ENCODE measurements around the gene APOA4. TPM values are rescaled to one million over a fixed set of nuclear protein-coding genes. Genes with fewer than 3 reads are reported as not detected.
A peak's percentile ranks its signal among the peaks of the same experiment; 100 is the strongest.

APOA4 gene
- total and polyA plus RNA-seq, 2 of the 13 experiments (the other 11 are each of a cell fraction or from before 2014, with no cell fraction given), result 3.8 to 7.2 TPM

GRCh38 chr11:116772443-116773202, 50.5 kb downstream of the APOA4 start, which contains the start of gene BUD13 (continued):
- TF ChIP-seq ZNF782 (CRISPR knock-in tag; IDR thresholded peaks at IDR 0.05; ENCODE audit: borderline replicate concordance) (0 out of 2 replicates have a peak, but pooled peaks have one; percentile 80), MTA3 (CRISPR knock-in tag; IDR thresholded peaks at IDR 0.05) (no peak), TBX2 (CRISPR knock-in tag; IDR thresholded peaks at IDR 0.05; ENCODE audit: borderline replicate concordance) (peak; percentile 96), ZNF264 (CRISPR knock-in tag; IDR thresholded peaks at IDR 0.05) (peak; percentile 78; the same call in 1 of the 2 replicates), HCFC1 (IDR thresholded peaks at IDR 0.05; ENCODE audit: low read depth, low read length) (peak; percentile 63), ZNF556 (CRISPR knock-in tag; IDR thresholded peaks at IDR 0.05; ENCODE audit: borderline replicate concordance) (peak; percentile 84; the same call in 1 of the 2 replicates), ZSCAN20 (CRISPR knock-in tag; IDR thresholded peaks at IDR 0.05; ENCODE audit: borderline replicate concordance) (no peak; the same call in 1 of the 2 replicates), ZBTB39 (CRISPR knock-in tag; IDR thresholded peaks at IDR 0.05) (0 out of 2 replicates have a peak, but pooled peaks have one; percentile 28), HDAC2 (CRISPR knock-in tag; IDR thresholded peaks at IDR 0.05) (peak; percentile 79; the same call in 1 of the 2 replicates), WIZ (CRISPR knock-in tag; IDR thresholded peaks at IDR 0.05) (peak; percentile 36; the same call in 1 of the 2 replicates), ARID3A (IDR thresholded peaks at IDR 0.05; ENCODE audit: low read depth, low read length) (no peak), ZNF770 (CRISPR knock-in tag; IDR thresholded peaks at IDR 0.05) (peak; percentile 61), ZMYM3 (CRISPR knock-in tag; IDR thresholded peaks at IDR 0.05) (peak; percentile 41), SMAD1 (CRISPR knock-in tag; IDR thresholded peaks at IDR 0.05; ENCODE audit: borderline replicate concordance, low read depth) (peak; percentile 90; the same call in 1 of the 2 replicates), MEIS1 (CRISPR knock-in tag; IDR thresholded peaks at IDR 0.05; ENCODE audit: borderline replicate concordance) (peak; percentile 68; the same call in 1 of the 2 replicates), THYN1 (CRISPR knock-in tag; IDR thresholded peaks at IDR 0.05; ENCODE audit: borderline replicate concordance, low read depth) (no peak), REXO4 (CRISPR knock-in tag; IDR thresholded peaks at IDR 0.05; ENCODE audit: borderline replicate concordance) (no peak), ZFP91 (CRISPR knock-in tag; IDR thresholded peaks at IDR 0.05; ENCODE audit: borderline replicate concordance) (peak; percentile 92; the same call in 1 of the 2 replicates), NFYB (CRISPR knock-in tag; IDR thresholded peaks at IDR 0.05) (peak; percentile 40; the same call in 1 of the 2 replicates), NCOA2 (CRISPR knock-in tag; IDR thresholded peaks at IDR 0.05) (peak; percentile 59), CBX2 (IDR thresholded peaks at IDR 0.05; ENCODE audit: low read depth, low read length) (no peak), CBX2 (CRISPR knock-in tag; IDR thresholded peaks at IDR 0.05; ENCODE audit: low read depth) (peak; percentile 65; the same call in 1 of the 2 replicates)

Data from HepG2 (cell line).